T47D (cell line): ENCODE results near the gene ZBTB17.

ENCODE experiments used
- DNase-seq, 2 experiments: peaks; one replicate each; pipeline versions ENCODE4 v3.0.0 to v3.0.0-alpha.2; 2011 to 2012; ENCODE audit warnings: low read depth in 1 of 2, low spot score in 1 of 2
- JUND ChIP-seq: IDR thresholded peaks from 2 replicates; pipeline ENCODE4 v1.6.1; 2012; ENCODE audit warnings: low read depth
- in situ Hi-C: cut with HindIII; loops from 2 replicates; pipeline ENCODE4 v1.10.0; 2016; ENCODE audit warnings: low sequenced_read_pairs, low pct_unique_long_range_greater_than_20kb

Gene ZBTB17

GRCh38 chr1:15959424-15959823 lies 16.5 kb downstream of the ZBTB17 start:
- in situ Hi-C loops: no loop called here
- no peak for TF ChIP-seq JUND
- DNase-seq: no peak

- no peak for DNase-seq
- in situ Hi-C loops: no loop called here
- TF ChIP-seq JUND: no peak
Measured at GRCh38 chr1:15958793-15959192, 17.1 kb downstream of the ZBTB17 start.

DNA sequence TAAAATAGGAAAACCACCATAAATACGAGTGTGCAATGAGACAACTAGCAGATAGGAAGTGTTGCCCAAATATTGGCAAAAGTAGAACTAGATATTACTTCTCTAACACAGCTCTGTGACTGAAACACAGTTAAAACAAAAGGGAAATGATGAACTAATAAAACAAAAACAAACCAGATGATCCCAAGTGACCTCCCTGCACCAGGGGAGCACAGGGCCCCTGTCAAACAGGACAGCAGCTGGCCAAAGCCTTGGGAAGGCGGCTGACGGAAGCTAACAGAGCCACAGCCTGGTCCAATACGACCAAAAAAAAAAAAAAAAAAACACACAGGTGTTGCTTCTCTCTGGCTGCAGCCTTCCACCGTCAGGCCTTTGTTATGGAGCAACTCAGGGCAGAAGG lies 17.8 kb downstream of the ZBTB17 start:
- TF ChIP-seq JUND: no peak
- in situ Hi-C loops: no loop called here
- DNase-seq: no peak

GRCh38 chr1:15957221-15958095 lies 18.4 kb downstream of the ZBTB17 start:
- in situ Hi-C loops: no loop called here
- DNase-seq: no peak
- no peak for TF ChIP-seq JUND

DNA sequence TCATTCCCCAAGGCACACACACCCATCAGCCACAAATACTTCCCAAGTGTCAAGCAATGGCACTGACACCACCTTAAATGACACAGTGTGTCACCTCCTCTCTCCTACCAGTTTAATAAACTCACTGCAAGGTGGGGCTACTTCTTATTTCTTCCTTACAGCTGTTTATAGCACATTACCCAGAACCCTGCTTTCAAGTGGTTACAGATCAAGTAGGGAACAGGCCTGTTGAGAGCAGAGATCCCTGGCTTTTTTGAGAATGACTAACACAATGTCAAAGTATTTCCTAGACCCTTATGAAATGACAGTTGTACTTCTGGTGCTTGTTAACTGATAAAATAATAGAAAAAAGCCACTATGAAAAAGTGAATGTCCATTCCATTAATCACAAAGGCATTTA lies 19.8 kb downstream of the ZBTB17 start:
- no peak for TF ChIP-seq JUND
- no peak for DNase-seq
- in situ Hi-C loops: no loop called here

DNA sequence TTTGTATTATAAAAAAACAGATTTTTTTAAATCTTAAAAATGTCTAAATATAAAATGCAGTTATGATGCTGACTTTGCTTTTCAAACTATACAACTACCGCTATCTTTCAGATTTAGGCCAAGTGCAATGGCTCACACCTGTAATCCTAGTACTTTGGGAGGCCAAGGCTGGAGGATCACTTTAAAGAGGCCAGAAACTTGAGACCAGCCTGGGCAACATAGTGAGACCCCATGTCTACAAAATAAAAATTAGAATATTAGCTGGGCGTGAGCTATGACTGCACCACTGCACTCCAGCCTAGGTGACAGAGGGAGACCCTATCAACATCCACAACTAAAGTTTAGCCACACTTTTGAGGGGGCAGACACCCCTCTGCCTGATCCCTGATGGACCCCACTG lies 20.3 kb downstream of the ZBTB17 start:
- no peak for DNase-seq
- in situ Hi-C loops: no loop called here
- TF ChIP-seq JUND: no peak

DNA sequence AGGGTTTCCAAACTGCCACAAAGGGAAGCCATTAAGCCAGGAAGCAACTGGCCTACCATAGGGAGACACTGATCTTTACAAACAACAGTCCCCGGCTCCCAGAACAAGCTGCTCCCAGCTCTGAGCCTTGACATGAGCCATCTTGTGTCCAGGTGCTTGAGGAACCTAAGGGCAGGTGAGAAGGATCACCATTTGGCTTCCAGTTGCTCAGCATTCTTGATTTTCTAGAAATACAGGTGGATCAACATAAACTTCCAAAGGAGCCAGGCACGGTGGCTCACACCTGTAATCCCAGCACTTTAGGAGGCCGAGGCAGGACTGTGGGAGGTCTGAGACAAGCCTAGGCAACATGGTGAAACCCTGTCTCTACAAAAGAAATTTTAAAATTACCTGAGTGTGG lies 21.6 kb downstream of the ZBTB17 start:
- in situ Hi-C loops: no loop called here
- no peak for TF ChIP-seq JUND

GRCh38 chr1:15953791-15954241 lies 22.1 kb downstream of the ZBTB17 start:
- in situ Hi-C loops: no loop called here
- no peak for DNase-seq
- TF ChIP-seq JUND: no peak

More for the DNA sequence above, 21.6 kb downstream of the ZBTB17 start:
- DNase-seq: peak in 1 of 2 experiments; percentile 75

DNA sequence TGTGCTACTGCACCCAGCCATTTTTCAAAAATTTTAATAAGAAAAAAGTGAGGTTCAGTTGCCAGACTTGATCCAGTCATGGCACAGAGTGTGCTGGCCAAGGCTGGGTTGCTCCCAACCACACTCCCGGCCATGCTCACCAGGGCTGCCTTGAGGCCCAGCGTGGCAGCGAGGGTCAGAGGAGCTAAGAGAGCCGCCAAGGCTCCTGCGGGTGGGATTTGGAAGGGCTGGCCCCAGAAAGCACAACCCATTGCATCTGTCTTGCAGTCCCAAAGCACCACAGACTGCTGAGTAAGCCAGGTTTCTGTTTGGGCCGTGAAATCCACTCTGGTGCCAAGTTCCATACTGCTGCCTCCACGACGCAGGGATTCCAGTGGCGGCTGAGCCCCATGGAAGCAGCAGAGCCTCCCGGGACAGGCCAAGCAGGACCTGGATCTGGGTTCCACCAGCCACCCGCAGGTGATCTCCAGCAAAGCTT lies 22.6 kb downstream of the ZBTB17 start:
- TF ChIP-seq JUND: no peak
- in situ Hi-C loops: no loop called here
- no peak for DNase-seq

- no peak for DNase-seq
- no peak for TF ChIP-seq JUND
- in situ Hi-C loops: no loop called here
Measured at GRCh38 chr1:15952317-15953258, 23.3 kb downstream of the ZBTB17 start.

GRCh38 chr1:15951341-15952153 lies 24.4 kb downstream of the ZBTB17 start:
- TF ChIP-seq JUND: no peak
- in situ Hi-C loops: no loop called here
- no peak for DNase-seq

GRCh38 chr1:15950763-15951295 lies 25.1 kb downstream of the ZBTB17 start:
- in situ Hi-C loops: no loop called here
- no peak for DNase-seq
- no peak for TF ChIP-seq JUND
